Measurements from ENCODE around the gene CDKN2B-AS1. TPM values are rescaled to one million over a fixed set of nuclear protein-coding genes. Genes with fewer than 3 reads are reported as not detected.

The CDKN2B-AS1 gene
- total RNA-seq, 6 donors from 2014 or later, result 1.3 to 3.0 (median 1.7) TPM; not detected in 1

- H3K36me3 ChIP-seq, result no peaks in the 10 kb centered on the region
- TF ChIP-seq EP300 (IDR thresholded peaks at IDR 0.05) (no peak), CTCF (IDR thresholded peaks at IDR 0.05) (no peak), POLR2AphosphoS5 (IDR thresholded peaks at IDR 0.05) (no peak), POLR2A (IDR thresholded peaks at IDR 0.05) (no peak)
- H3K4me1 ChIP-seq, result no peaks in the 10 kb centered on the region
- DNase-seq (no peak), ATAC-seq (ENCODE audit: low FRiP score in 2 of 2) (no peak)
- no peak overlapping the region for H3K4me3 ChIP-seq
- H3K27me3 ChIP-seq, result no peaks in the 10 kb centered on the region
- 71 to 73% methylated on average over 4 of the region's 4 CpGs for WGBS, 2 donors
- no peak overlapping the region for H3K27ac ChIP-seq
- no peaks in the 10 kb centered on the region for H3K9me3 ChIP-seq
Measured at GRCh38 chr9:22067196-22067595, 72.6 kb downstream of the CDKN2B-AS1 start.

DNA sequence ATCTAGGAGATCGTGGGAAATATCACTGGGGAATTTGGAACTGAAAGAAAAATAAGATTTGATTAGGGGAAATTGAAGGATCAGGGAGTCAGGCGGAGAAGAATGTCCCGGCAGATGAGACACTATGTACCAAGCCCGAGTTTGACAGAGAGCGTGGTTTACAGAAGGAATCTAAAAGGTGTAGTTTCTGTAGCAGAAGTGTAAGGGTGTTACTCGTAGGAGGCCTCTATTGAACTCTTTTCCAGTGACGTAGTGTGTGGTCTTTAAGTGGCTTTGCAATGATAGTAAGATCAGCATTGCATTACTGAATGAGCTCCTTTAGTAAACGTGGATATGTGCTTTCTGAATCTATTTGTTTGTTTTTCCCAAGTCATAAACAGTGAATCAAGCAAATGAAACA lies 73.8 kb downstream of the CDKN2B-AS1 start:
- Histone ChIP-seq H3K4me3 (no peak overlapping the region), H3K27me3 (no peaks in the 10 kb centered on the region), H3K27ac (no peak overlapping the region), H3K4me1 (no peaks in the 10 kb centered on the region), H3K36me3 (no peaks in the 10 kb centered on the region), H3K9me3 (no peaks in the 10 kb centered on the region)
- no peak for DNase-seq
- no peak for ATAC-seq (ENCODE audit: low FRiP score in 2 of 2)
- WGBS, 2 donors, result 79 to 84% methylated on average over 8 of the region's 8 CpGs
- TF ChIP-seq POLR2A (IDR thresholded peaks at IDR 0.05) (no peak), EP300 (IDR thresholded peaks at IDR 0.05) (no peak), CTCF (IDR thresholded peaks at IDR 0.05) (no peak), POLR2AphosphoS5 (IDR thresholded peaks at IDR 0.05) (no peak)

- DNase-seq (no peak), ATAC-seq (ENCODE audit: low FRiP score in 2 of 2) (no peak)
- Histone ChIP-seq H3K4me1 (no peaks in the 10 kb centered on the region), H3K27ac (no peak overlapping the region), H3K27me3 (no peaks in the 10 kb centered on the region), H3K9me3 (no peaks in the 10 kb centered on the region), H3K4me3 (no peak overlapping the region), H3K36me3 (no peaks in the 10 kb centered on the region)
- TF ChIP-seq POLR2AphosphoS5 (IDR thresholded peaks at IDR 0.05) (no peak), POLR2A (IDR thresholded peaks at IDR 0.05) (no peak), EP300 (IDR thresholded peaks at IDR 0.05) (no peak), CTCF (IDR thresholded peaks at IDR 0.05) (no peak)
- WGBS, 2 donors, result 86% methylated on average over 1 of the region's 1 CpG
Measured at GRCh38 chr9:22073349-22073748, 78.8 kb downstream of the CDKN2B-AS1 start.

DNA sequence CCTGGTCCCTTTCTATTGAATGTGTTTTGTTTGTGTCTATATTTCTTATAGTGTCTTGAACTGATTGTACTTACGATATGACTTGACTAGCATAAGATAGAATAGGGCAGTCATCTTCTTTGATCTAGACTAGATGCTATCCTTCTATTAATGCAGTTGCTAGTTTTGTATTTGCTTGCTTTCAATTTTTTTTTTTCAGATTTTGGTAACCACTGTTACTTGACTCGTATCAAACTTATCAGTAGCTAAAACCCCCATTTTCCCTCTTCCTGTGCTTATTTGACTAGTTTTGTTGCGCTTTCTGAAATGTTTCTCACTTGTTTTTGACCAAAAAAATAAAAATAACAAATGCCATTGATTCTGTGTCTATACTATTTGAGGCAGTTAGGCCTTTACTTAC lies 83.5 kb downstream of the CDKN2B-AS1 start:
- DNase-seq (no peak), ATAC-seq (ENCODE audit: low FRiP score in 2 of 2) (no peak)
- H3K4me3 ChIP-seq, result no peak overlapping the region
- no peaks in the 10 kb centered on the region for H3K4me1 ChIP-seq
- H3K36me3 ChIP-seq, result no peaks in the 10 kb centered on the region
- no peak overlapping the region for H3K27ac ChIP-seq
- WGBS, 2 donors, result 86 to 90% methylated on average over 3 of the region's 3 CpGs
- H3K9me3 ChIP-seq, result no peaks in the 10 kb centered on the region
- H3K27me3 ChIP-seq, result no peaks in the 10 kb centered on the region
- TF ChIP-seq POLR2AphosphoS5 (IDR thresholded peaks at IDR 0.05), result no peak
- TF ChIP-seq EP300 (IDR thresholded peaks at IDR 0.05), result no peak
- TF ChIP-seq POLR2A (IDR thresholded peaks at IDR 0.05), result no peak
- no peak for TF ChIP-seq CTCF (IDR thresholded peaks at IDR 0.05)

DNA sequence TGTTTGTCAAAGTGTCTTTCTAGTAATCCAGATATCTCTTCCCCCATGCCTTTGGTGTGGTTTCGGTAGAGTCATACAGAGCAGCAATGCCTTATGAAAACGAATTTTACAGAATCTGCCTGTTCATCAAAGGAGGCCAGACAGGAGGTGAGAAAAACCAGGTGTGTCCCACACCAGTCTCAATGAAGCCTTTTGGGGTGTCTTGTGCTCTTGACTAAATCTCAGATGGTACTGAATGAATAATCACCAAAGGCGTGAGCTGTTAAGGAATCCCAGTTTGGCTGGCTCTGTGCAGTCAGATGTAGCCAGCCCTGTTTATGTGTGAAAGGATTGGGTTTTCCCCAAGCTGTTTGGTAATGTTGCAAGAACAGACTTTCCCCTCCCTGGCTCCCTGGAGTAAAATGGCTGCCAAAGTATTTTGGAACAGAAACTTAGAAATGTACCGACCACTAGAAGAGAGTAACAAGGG lies 85.3 kb downstream of the CDKN2B-AS1 start:
- Histone ChIP-seq H3K27me3 (no peaks in the 10 kb centered on the region), H3K9me3 (no peaks in the 10 kb centered on the region), H3K27ac (no peak overlapping the region), H3K4me1 (no peaks in the 10 kb centered on the region), H3K4me3 (no peak overlapping the region), H3K36me3 (no peaks in the 10 kb centered on the region)
- TF ChIP-seq POLR2A (IDR thresholded peaks at IDR 0.05), result no peak
- TF ChIP-seq CTCF (IDR thresholded peaks at IDR 0.05), result no peak
- TF ChIP-seq POLR2AphosphoS5 (IDR thresholded peaks at IDR 0.05), result peak in 1 of 2 donors; percentile 18
- ATAC-seq (ENCODE audit: low FRiP score in 2 of 2) (peak; percentile 73 to 94), DNase-seq (no peak)
- 57 to 60% methylated on average over 4 of the region's 4 CpGs for WGBS, 2 donors
